Stomach (tissue), 9 donors: ENCODE data around the gene ATG9B. TPM values are rescaled to one million over a fixed set of nuclear protein-coding genes. Genes with fewer than 3 reads are reported as not detected.
"Not testable (repeated sequence)": the region's sequence is repeated elsewhere in the genome, so short reads cannot be mapped to it uniquely, and the experiment has no call there.

Experiments
- DNase-seq, 2 donors: peaks; one replicate each; pipeline versions ENCODE4 v3.0.0 to v3.0.0-alpha.2; 2013 to 2019
- H3K27ac ChIP-seq, 5 donors: fragments of 200-600 bp in 4 of 5; sonication (generic) in 4 of 5; one replicate each; pipeline ENCODE4 v1.5.1; 2013 to 2019; ENCODE audit warnings: mild to moderate bottlenecking in 1 of 5, moderate library complexity in 1 of 5
- H3K27me3 ChIP-seq, 3 donors: fragments of 200-600 bp; sonication (generic); one replicate each; pipeline ENCODE4 v1.5.1; 2017 to 2019; ENCODE audit warnings: mixed run types in 1 of 3
- H3K36me3 ChIP-seq, 4 donors: fragments of 200-600 bp; sonication (generic); 1 replicate in 3 of 4; 2 replicates in 1 of 4; pipeline ENCODE4 v1.5.1; 2016 to 2019
- H3K4me1 ChIP-seq, 4 donors: fragments of 200-600 bp; sonication (generic); one replicate each; pipeline ENCODE4 v1.5.1; 2016 to 2019
- H3K4me3 ChIP-seq, 4 donors: fragments of 200-600 bp; sonication (generic) in 3 of 4; one replicate each; pipeline ENCODE4 v1.5.1; 2016 to 2019; ENCODE audit warnings: mild to moderate bottlenecking in 1 of 4
- H3K9me3 ChIP-seq, 4 donors: fragments of 200-600 bp; sonication (generic); one replicate each; pipeline ENCODE4 v1.5.1; 2016 to 2019
- EP300 ChIP-seq: sonication (generic); formaldehyde crosslinking; IDR thresholded peaks from one replicate; pipeline ENCODE4 v1.6.1; 2017; ENCODE audit warnings: antibody characterized with exemption
- POLR2A ChIP-seq, 4 donors: fragments of 450-650 bp; IDR thresholded peaks; one replicate each; pipeline ENCODE4 v1.6.1; 2016; ENCODE audit warnings: antibody characterized with exemption in 4 of 4, control low read depth in 2 of 4, mild to moderate bottlenecking in 1 of 4, moderate library complexity in 1 of 4
- POLR2AphosphoS5 ChIP-seq, 3 donors: sonication (generic); formaldehyde crosslinking; IDR thresholded peaks; one replicate each; pipeline ENCODE4 v1.6.1; 2016; ENCODE audit warnings: antibody characterized with exemption in 3 of 3
- WGBS, 5 donors: extraction: QIAGEN DNeasy Blood & Tissue Kit in 3 of 5; methylation state at CpG; one replicate each; pipeline versions ENCODE4 v1.1.5 to v1.1.7; 2013 to 2018; 5-methylcytosine and 5-hydroxymethylcytosine counted together
- intact Hi-C: fragments of 100-400 bp; cut with DNase I; formaldehyde crosslinking; loops from one replicate; pipeline ENCODE4 v1.15.1; 2023; ENCODE audit warnings: low total_unique reads
- polyA plus RNA-seq, 3 donors: library from polyadenylated mRNA; stranded (reverse); fragments of 200-250 nt; gene quantifications; one replicate each; pipeline ENCODE4 v1.2.3, GENCODE V29; 2013
- total RNA-seq, 5 donors: library from RNA; depleted of rRNA; stranded (reverse); fragments of >200 nt; gene quantifications; one replicate each; pipeline versions ENCODE4 v1.1.0 to v1.2.3, GENCODE V29; 2014 to 2016
- TF ChIP-seq, protein P1 (sequence below), 7 experiments: fragments of 450-650 bp in 4 of 7; fragments of 200-600 bp in 3 of 7; sonication (generic) in 3 of 7; IDR thresholded peaks; one replicate each; pipeline ENCODE4 v1.5.1; 2016 to 2019; ENCODE audit warnings: antibody characterized with exemption in 7 of 7, control low read depth in 2 of 7, mild to moderate bottlenecking in 1 of 7
- donor health status: healthy with polysubstance abuse.
- donor health status: Bipolar disorder and iron deficiency.
- donor health status: healthy.

The ATG9B gene
- total and polyA plus RNA-seq, 8 donors: 0.31 to 33.0 (median 8.8) TPM; not detected in 4

DNA sequence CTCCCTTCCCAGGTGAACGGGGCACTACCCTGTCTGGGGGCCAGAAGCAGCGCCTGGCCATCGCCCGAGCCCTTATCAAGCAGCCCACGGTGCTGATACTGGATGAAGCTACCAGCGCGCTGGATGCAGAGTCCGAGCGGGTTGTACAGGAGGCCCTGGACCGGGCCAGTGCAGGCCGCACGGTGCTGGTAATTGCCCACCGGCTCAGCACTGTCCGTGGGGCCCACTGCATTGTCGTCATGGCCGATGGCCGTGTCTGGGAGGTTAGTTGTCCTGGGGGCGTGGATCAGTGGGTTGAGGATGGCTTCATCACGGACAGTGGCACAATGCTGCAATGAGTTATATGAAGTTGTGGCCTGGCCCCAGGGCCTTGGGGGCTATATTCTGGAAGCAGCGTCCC lies 19.7 kb upstream of the ATG9B start:
- Histone ChIP-seq H3K27ac (no peak overlapping the region), H3K27me3 (no peaks in the 10 kb centered on the region), H3K9me3 (no peaks in the 10 kb centered on the region), H3K4me1 (peaks cover 13 to 27% (median 20%) of the 10 kb centered on the region in 4 donors), H3K36me3 (peaks cover 6 to 56% (median 47%) of the 10 kb centered on the region in 4 donors), H3K4me3 (no peak overlapping the region)
- 90 to 94% (median 93%) methylated on average over 19 to 20 of the region's 20 CpGs for WGBS, 5 donors
- DNase-seq: no peak
- TF ChIP-seq POLR2A (IDR thresholded peaks at IDR 0.05) (no peak), EP300 (no peak), POLR2AphosphoS5 (IDR thresholded peaks at IDR 0.05) (no peak)
- TF ChIP-seq, protein P1, sequence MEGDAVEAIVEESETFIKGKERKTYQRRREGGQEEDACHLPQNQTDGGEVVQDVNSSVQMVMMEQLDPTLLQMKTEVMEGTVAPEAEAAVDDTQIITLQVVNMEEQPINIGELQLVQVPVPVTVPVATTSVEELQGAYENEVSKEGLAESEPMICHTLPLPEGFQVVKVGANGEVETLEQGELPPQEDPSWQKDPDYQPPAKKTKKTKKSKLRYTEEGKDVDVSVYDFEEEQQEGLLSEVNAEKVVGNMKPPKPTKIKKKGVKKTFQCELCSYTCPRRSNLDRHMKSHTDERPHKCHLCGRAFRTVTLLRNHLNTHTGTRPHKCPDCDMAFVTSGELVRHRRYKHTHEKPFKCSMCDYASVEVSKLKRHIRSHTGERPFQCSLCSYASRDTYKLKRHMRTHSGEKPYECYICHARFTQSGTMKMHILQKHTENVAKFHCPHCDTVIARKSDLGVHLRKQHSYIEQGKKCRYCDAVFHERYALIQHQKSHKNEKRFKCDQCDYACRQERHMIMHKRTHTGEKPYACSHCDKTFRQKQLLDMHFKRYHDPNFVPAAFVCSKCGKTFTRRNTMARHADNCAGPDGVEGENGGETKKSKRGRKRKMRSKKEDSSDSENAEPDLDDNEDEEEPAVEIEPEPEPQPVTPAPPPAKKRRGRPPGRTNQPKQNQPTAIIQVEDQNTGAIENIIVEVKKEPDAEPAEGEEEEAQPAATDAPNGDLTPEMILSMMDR (IDR thresholded peaks at IDR 0.05): no peak
- intact Hi-C loops: no loop called here

DNA sequence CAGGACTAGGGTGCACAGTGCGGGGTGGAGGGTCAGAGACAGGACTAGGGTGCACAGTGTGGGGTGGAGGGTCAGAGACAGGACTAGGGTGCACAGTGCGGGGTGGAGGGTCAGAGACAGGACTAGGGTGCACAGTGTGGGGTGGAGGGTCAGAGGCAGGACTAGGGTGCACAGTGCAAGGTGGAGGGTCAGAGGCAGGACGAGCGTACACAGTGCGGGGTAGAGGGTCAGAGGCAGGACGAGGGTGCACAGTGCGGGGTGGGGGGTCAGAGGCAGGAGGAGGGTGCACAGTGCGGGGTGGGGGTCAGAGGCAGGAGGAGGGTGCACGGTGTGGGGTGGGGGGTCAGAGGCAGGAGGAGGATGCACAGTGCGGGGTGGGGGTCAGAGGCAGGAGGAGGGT lies 19.2 kb upstream of the ATG9B start:
- Histone ChIP-seq H3K4me1 (peaks cover 18 to 33% (median 25%) of the 10 kb centered on the region in 4 donors), H3K36me3 (peaks cover 6 to 56% (median 47%) of the 10 kb centered on the region in 4 donors)
- H3K27ac ChIP-seq, H3K27me3 ChIP-seq, H3K4me3 ChIP-seq, intact Hi-C loops, H3K9me3 ChIP-seq, DNase-seq: not testable (repeated sequence)
- WGBS, 5 donors: 84 to 93% (median 91%) methylated on average over 8 to 10 of the region's 10 CpGs

DNA sequence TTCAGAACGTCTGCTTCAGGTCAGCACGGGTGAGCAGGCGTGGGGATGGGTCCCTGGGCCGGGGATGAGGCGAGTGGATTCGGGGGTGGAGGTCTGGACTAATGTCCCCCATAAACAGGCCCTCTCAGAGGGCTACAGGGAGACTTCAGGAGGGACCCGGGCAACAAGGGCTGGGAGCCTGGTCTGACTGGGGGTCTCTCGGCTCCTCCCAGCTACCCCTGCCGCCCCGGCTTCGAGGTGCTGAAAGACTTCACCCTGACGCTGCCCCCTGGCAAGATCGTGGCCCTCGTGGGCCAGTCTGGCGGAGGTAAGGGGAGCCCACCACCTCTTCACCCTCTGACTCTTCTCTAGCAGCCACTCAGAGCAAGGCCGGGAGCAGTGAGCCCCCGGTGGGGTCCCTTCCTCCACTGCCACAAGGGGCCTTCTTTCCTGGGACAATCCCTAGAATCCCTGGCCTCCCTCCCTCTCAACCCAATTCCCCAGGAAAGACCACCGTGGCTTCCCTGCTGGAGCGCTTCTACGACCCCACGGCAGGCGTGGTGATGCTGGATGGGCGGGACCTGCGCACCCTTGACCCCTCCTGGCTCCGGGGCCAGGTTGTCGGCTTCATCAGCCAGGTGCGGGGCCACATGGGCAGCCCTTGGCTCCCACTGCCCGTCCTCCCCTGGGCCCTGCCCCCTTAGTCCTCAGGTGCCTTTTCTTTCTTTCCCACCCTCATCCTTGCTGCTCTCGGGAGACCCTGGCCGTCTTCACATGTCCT lies 16.5 kb upstream of the ATG9B start:
- WGBS, 5 donors: 89 to 93% (median 91%) methylated on average over 19 to 30 of the region's 30 CpGs
- TF ChIP-seq, protein P1 (IDR thresholded peaks at IDR 0.05): no peak
- TF ChIP-seq POLR2AphosphoS5 (IDR thresholded peaks at IDR 0.05) (no peak), EP300 (no peak)
- Histone ChIP-seq H3K4me3 (no peak overlapping the region), H3K27me3 (no peaks in the 10 kb centered on the region), H3K27ac (peak overlapping the region in 1 of 5 donors; percentile 75), H3K36me3 (peaks cover 12 to 75% (median 61%) of the 10 kb centered on the region in 4 donors), H3K9me3 (no peaks in the 10 kb centered on the region), H3K4me1 (peaks cover 12 to 22% (median 17%) of the 10 kb centered on the region in 4 donors)
- no peak for DNase-seq
- intact Hi-C loops: no loop called here

DNA sequence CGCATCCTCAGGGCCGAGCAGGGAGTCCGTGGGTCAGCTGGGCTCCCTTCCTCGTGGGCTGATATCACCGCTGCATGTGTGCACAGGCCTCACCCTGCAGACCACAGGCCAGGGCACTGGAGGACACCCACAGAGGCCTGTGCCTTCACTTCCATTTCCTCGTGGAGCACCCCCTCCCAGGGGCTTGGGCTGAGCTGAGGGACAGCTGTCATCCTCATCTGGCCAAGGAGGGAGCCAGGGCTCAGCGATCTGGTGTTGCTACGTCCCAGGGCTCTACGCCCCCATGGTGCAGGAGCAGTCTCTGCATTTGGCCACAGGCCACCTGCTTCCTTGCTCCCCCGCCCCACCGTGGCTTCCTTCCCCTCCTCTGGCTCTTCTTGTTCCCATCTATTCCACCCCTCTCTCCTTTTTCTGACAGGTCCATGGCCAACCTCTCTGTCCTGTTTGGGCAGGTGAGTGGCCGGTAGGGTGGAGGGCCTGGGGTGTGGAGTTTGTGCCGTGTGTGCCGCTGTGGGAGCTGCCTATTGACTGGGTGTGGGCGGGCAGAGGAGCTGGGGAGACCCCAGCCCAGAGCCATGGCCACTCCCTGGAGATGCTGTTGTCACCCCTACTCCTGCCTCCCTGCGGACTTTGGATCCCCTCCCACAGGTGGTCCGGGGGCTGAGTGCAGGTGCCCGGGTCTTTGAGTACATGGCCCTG lies 15.7 kb upstream of the ATG9B start:
- Histone ChIP-seq H3K36me3 (peaks cover 20 to 75% (median 61%) of the 10 kb centered on the region in 4 donors), H3K27me3 (no peaks in the 10 kb centered on the region), H3K4me3 (no peak overlapping the region), H3K27ac (peak overlapping the region in 1 of 5 donors; percentile 75), H3K4me1 (peaks cover 12 to 22% (median 17%) of the 10 kb centered on the region in 4 donors), H3K9me3 (no peaks in the 10 kb centered on the region)
- intact Hi-C loops: no loop called here
- DNase-seq: no peak
- TF ChIP-seq POLR2A (IDR thresholded peaks at IDR 0.05) (no peak), EP300 (no peak), POLR2AphosphoS5 (IDR thresholded peaks at IDR 0.05) (no peak)
- TF ChIP-seq, protein P1 (IDR thresholded peaks at IDR 0.05): no peak
- 61 to 67% (median 63%) methylated on average over 15 to 18 of the region's 18 CpGs for WGBS, 5 donors
